Measurements from ENCODE around the gene NOS1AP. TPM values are rescaled to one million over a fixed set of nuclear protein-coding genes. Genes with fewer than 3 reads are reported as not detected.

Gene NOS1AP
- total RNA-seq, 1 experiment from 2014 or later: 5.3 TPM

- TF ChIP-seq REST (IDR thresholded peaks at IDR 0.05; ENCODE audit: low read depth) (no peak), POLR2AphosphoS5 (IDR thresholded peaks at IDR 0.05; ENCODE audit: low read depth, low read length) (no peak)
- ChIA-PET POLR2A (no interaction called here), CTCF (no interaction called here), RAD21 (ENCODE audit: low non-redundant PET in 1 of 2, low total read pairs in 2 of 2, uncharacterized antibody in 2 of 2, unreplicated experiment in 2 of 2) (no interaction called here)
- no peak overlapping the region for H3K9ac ChIP-seq (ENCODE audit: low read length)
- H3K9me3 ChIP-seq (ENCODE audit: control insufficient read depth in 1 of 2, insufficient read depth in 1 of 2, low read depth in 1 of 2, low read length in 2 of 2): no peaks in the 10 kb centered on the region
- no peaks in the 10 kb centered on the region for H3K4me1 ChIP-seq (ENCODE audit: control insufficient read depth in 1 of 2, insufficient read depth in 2 of 2, low read length in 2 of 2)
- no peak for ATAC-seq
- H3K79me2 ChIP-seq (ENCODE audit: insufficient read depth, low read length): no peaks in the 10 kb centered on the region
- peaks cover 0 to 3% of the 10 kb centered on the region in 2 experiments; a peak in 1 of 4 replicates for H3K36me3 ChIP-seq (ENCODE audit: control insufficient read depth in 1 of 2, insufficient read depth in 2 of 2, low read length in 2 of 2)
- intact Hi-C loops (cut with micrococcal nuclease): loop anchor here (5.0 to 10.0 kb wide), 5 partner anchors 135 to 443 kb away; partner anchors contain the start of genes UAP1 and UHMK1
- no peak overlapping the region for H2AFZ ChIP-seq (ENCODE audit: low read depth, low read length, poor library complexity, severe bottlenecking)
- H4K20me1 ChIP-seq (ENCODE audit: insufficient read depth): no peaks in the 10 kb centered on the region
- no peak for DNase-seq (ENCODE audit: low read depth, low spot score)
- H3K27ac ChIP-seq (ENCODE audit: low read depth, low read length): no peak overlapping the region
- BruUV-seq (replicated peaks): no TSS peak
- no peaks in the 10 kb centered on the region for H3K9me2 ChIP-seq (ENCODE audit: insufficient read depth)
- H3K27me3 ChIP-seq (ENCODE audit: insufficient read depth, low read length): no peaks in the 10 kb centered on the region
- H3K4me2 ChIP-seq (ENCODE audit: low read length): no peak overlapping the region
- H3K4me3 ChIP-seq (replicated peaks in 1 of 2; ENCODE audit: low read depth in 1 of 2, low read length in 2 of 2): no peak overlapping the region
These were observed 290.2 kb downstream of the NOS1AP start for GRCh38 chr1:162359523-162360236.

- no peak overlapping the region for H3K4me3 ChIP-seq (replicated peaks in 1 of 2; ENCODE audit: low read depth in 1 of 2, low read length in 2 of 2)
- no peak overlapping the region for H3K9ac ChIP-seq (ENCODE audit: low read length)
- H3K36me3 ChIP-seq (ENCODE audit: control insufficient read depth in 1 of 2, insufficient read depth in 2 of 2, low read length in 2 of 2): peaks cover 0 to 3% of the 10 kb centered on the region in 2 experiments; a peak in 1 of 4 replicates
- H3K4me1 ChIP-seq (ENCODE audit: control insufficient read depth in 1 of 2, insufficient read depth in 2 of 2, low read length in 2 of 2): no peaks in the 10 kb centered on the region
- no peaks in the 10 kb centered on the region for H4K20me1 ChIP-seq (ENCODE audit: insufficient read depth)
- H3K27ac ChIP-seq (ENCODE audit: low read depth, low read length): no peak overlapping the region
- no peak for ATAC-seq
- intact Hi-C loops (cut with micrococcal nuclease): no loop called here
- H3K27me3 ChIP-seq (ENCODE audit: insufficient read depth, low read length): no peaks in the 10 kb centered on the region
- TF ChIP-seq ZNF274 (IDR thresholded peaks at IDR 0.05; ENCODE audit: low read depth, low read length): no peak
- TF ChIP-seq RAD21 (IDR thresholded peaks at IDR 0.05; ENCODE audit: low read depth): no peak
- TF ChIP-seq EZH2phosphoT487 (IDR thresholded peaks at IDR 0.05; ENCODE audit: borderline replicate concordance): no peak
- TF ChIP-seq EGR1 (IDR thresholded peaks at IDR 0.05; ENCODE audit: low read depth): no peak
- no peak for TF ChIP-seq POLR2A (IDR thresholded peaks at IDR 0.05; ENCODE audit: borderline replicate concordance, extremely low read depth, insufficient read depth, insufficient read length)
- no peak for TF ChIP-seq ATF3 (IDR thresholded peaks at IDR 0.05)
- TF ChIP-seq FOSL1 (IDR thresholded peaks at IDR 0.05; ENCODE audit: low read depth): no peak
- TF ChIP-seq MAX (IDR thresholded peaks at IDR 0.05): no peak
- no peak for TF ChIP-seq TCF7L2 (IDR thresholded peaks at IDR 0.05; ENCODE audit: borderline replicate concordance, extremely low read depth, insufficient read depth, insufficient read length)
- H3K9me2 ChIP-seq (ENCODE audit: insufficient read depth): no peaks in the 10 kb centered on the region
- no peak overlapping the region for H3K4me2 ChIP-seq (ENCODE audit: low read length)
- H3K9me3 ChIP-seq (ENCODE audit: control insufficient read depth in 1 of 2, insufficient read depth in 1 of 2, low read depth in 1 of 2, low read length in 2 of 2): no peaks in the 10 kb centered on the region
- RAD21 ChIA-PET (ENCODE audit: low non-redundant PET in 1 of 2, low total read pairs in 2 of 2, uncharacterized antibody in 2 of 2, unreplicated experiment in 2 of 2): no interaction called here
- POLR2A ChIA-PET: no interaction called here
- CTCF ChIA-PET: no interaction called here
- H2AFZ ChIP-seq (ENCODE audit: low read depth, low read length, poor library complexity, severe bottlenecking): no peak overlapping the region
- no peak for DNase-seq (ENCODE audit: low read depth, low spot score)
- H3K79me2 ChIP-seq (ENCODE audit: insufficient read depth, low read length): no peaks in the 10 kb centered on the region
- no TSS peak for BruUV-seq (replicated peaks)
These were observed 290.9 kb downstream of the NOS1AP start for GRCh38 chr1:162360237-162360873.
